Epithelial cell of proximal tubule (primary cell): ENCODE results near the gene DNASE1L3. TPM values are rescaled to one million over a fixed set of nuclear protein-coding genes. Genes with fewer than 3 reads are reported as not detected.
A peak's percentile ranks its signal among the peaks of the same experiment; 100 is the strongest.

Experiments used
- DNase-seq: peaks from one replicate; pipeline ENCODE4 v3.0.0-alpha.2; 2011; ENCODE audit warnings: low read depth
- H3K4me3 ChIP-seq: 2 replicates; pipeline ENCODE4 v1.5.1; 2011; ENCODE audit warnings: low read depth, mild to moderate bottlenecking, low read length
- total RNA-seq: library from RNA; depleted of rRNA; stranded (reverse); fragments of >200 nt; gene quantifications from 2 replicates; pipeline ENCODE4 v1.2.3, GENCODE V29; 2015
- TF ChIP-seq, protein P1 (sequence below): conservative IDR thresholded peaks from 2 replicates; pipeline ENCODE4 v1.5.1; 2012; ENCODE audit warnings: low read depth, mild to moderate bottlenecking, low read length

Gene DNASE1L3
- total RNA-seq, 1 donor from 2014 or later, result not detected

DNA sequence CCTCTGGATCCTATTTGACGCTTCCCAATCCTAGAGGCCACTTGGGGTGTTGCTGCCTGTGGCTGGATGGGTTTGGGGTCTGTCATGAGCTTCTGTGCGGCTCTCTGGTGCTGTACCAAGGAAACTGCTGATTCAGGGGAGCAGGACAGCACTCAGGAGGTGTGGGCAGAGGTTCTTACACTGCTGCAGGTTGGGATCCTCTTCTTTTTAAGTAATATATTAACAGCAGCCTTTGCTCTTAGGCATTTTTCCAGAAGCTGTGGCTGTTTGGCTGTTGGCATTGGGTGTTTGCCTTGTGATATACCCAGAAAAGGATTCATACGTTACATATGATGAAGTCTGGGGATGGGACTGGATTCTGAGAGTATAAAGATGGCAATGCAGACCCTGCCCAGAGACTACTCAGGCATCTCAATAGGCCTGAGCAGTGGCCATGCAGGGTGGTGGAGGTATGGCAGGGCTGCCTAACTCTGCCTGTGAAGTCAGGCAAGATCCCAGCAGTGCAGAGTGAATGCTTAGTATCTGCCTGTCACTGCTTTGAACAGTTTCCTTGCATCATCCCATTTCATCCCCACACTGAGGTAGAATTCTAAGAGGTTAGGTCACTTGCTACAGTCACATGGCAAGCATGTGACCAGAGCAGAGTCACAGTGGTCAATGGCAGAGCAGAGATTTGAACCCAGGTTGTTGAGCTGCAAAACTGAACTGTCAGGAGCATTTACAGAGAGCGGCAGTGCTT, 30.7 kb upstream of the DNASE1L3 start:
- TF ChIP-seq, protein P1, sequence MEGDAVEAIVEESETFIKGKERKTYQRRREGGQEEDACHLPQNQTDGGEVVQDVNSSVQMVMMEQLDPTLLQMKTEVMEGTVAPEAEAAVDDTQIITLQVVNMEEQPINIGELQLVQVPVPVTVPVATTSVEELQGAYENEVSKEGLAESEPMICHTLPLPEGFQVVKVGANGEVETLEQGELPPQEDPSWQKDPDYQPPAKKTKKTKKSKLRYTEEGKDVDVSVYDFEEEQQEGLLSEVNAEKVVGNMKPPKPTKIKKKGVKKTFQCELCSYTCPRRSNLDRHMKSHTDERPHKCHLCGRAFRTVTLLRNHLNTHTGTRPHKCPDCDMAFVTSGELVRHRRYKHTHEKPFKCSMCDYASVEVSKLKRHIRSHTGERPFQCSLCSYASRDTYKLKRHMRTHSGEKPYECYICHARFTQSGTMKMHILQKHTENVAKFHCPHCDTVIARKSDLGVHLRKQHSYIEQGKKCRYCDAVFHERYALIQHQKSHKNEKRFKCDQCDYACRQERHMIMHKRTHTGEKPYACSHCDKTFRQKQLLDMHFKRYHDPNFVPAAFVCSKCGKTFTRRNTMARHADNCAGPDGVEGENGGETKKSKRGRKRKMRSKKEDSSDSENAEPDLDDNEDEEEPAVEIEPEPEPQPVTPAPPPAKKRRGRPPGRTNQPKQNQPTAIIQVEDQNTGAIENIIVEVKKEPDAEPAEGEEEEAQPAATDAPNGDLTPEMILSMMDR, result peak; percentile 19

GRCh38 chr3:58238830-58239229, 28.1 kb upstream of the DNASE1L3 start:
- TF ChIP-seq, protein P1, result no peak
- peak overlapping the region; percentile 97 for H3K4me3 ChIP-seq
- DNase-seq, result no peak

More for the DNA sequence above, 30.7 kb upstream of the DNASE1L3 start:
- DNase-seq, result no peak
- H3K4me3 ChIP-seq, result peak overlapping the region; percentile 17

GRCh38 chr3:58237941-58238681, 27.3 kb upstream of the DNASE1L3 start:
- TF ChIP-seq, protein P1, result no peak
- no peak for DNase-seq

GRCh38 chr3:58237238-58237940, 26.6 kb upstream of the DNASE1L3 start, which contains the start of gene ABHD6:
ABHD6 (plus strand) TSS chr3:58237792; CDS start chr3:58256587, 18,795 bp downstream.
- TF ChIP-seq, protein P1, result peak; percentile 38
- no peak for DNase-seq
- H3K4me3 ChIP-seq, result peak within 1 kb of the TSS; percentile 97

More at GRCh38 chr3:58237941-58238681, 27.3 kb upstream of the DNASE1L3 start:
- peak overlapping the region; percentile 97 for H3K4me3 ChIP-seq

- DNase-seq, result no peak
- peak overlapping the region; percentile 97 for H3K4me3 ChIP-seq
- TF ChIP-seq, protein P1, result no peak
These were observed 25.9 kb upstream of the DNASE1L3 start for GRCh38 chr3:58236527-58237237.

- no peak for DNase-seq
- no peak overlapping the region for H3K4me3 ChIP-seq
- TF ChIP-seq, protein P1, result no peak
These were observed 25.2 kb upstream of the DNASE1L3 start for GRCh38 chr3:58235970-58236369.
